LNCAP (cell line): ENCODE results near the gene PHF2.

Experiments used
- CTCF ChIP-seq: fragments of 450-650 bp; IDR thresholded peaks from 2 replicates; pipeline ENCODE4 v1.5.1; 2017; ENCODE audit warnings: mild to moderate bottlenecking

Gene PHF2

GRCh38 chr9:93599571-93600403 is 23.4 kb downstream of the PHF2 start:
- TF ChIP-seq CTCF, result no peak

- TF ChIP-seq CTCF, result no peak
Observed at GRCh38 chr9:93600504-93600903, 24.1 kb downstream of the PHF2 start.

GRCh38 chr9:93601063-93601462 is 24.7 kb downstream of the PHF2 start:
- no peak for TF ChIP-seq CTCF

- TF ChIP-seq CTCF, result no peak
Observed at GRCh38 chr9:93601666-93602065, 25.3 kb downstream of the PHF2 start.

- TF ChIP-seq CTCF, result no peak
Observed at GRCh38 chr9:93603011-93603410, 26.6 kb downstream of the PHF2 start.

GRCh38 chr9:93603906-93604326 is 27.5 kb downstream of the PHF2 start:
- TF ChIP-seq CTCF, result no peak

- TF ChIP-seq CTCF, result no peak
Observed at GRCh38 chr9:93606187-93606586, 29.8 kb downstream of the PHF2 start.
